Trophoblast cell (in vitro differentiated cells and primary cell): Measurements from ENCODE around the gene FNDC11.

Experiments
- DNase-seq, 2 donors: peaks; one replicate each; pipeline ENCODE4 v3.0.0-alpha.2; 2016
- H2AFZ ChIP-seq: 2 replicates; pipeline ENCODE4 v1.6.1; 2013; ENCODE audit warnings: low read length, moderate library complexity, mild to moderate bottlenecking; ENCODE audit not compliant: insufficient read depth, poor library complexity
- H2AK5ac ChIP-seq: 2 replicates; pipeline ENCODE4 v1.6.1; 2013; ENCODE audit warnings: mild to moderate bottlenecking, low read length
- H2BK120ac ChIP-seq: 2 replicates; pipeline ENCODE4 v1.6.1; 2013; ENCODE audit warnings: low read length, mild to moderate bottlenecking, moderate library complexity; ENCODE audit not compliant: insufficient read depth, poor library complexity
- H2BK12ac ChIP-seq: 2 replicates; pipeline ENCODE4 v1.6.1; 2013; ENCODE audit warnings: mild to moderate bottlenecking, low read length, moderate library complexity
- H2BK5ac ChIP-seq: 2 replicates; pipeline ENCODE4 v1.6.1; 2013; ENCODE audit warnings: low read length, low read depth, moderate library complexity, mild to moderate bottlenecking; ENCODE audit not compliant: poor library complexity
- H3K14ac ChIP-seq: 2 replicates; pipeline ENCODE4 v1.6.1; 2013; ENCODE audit warnings: mild to moderate bottlenecking, low read length
- H3K18ac ChIP-seq: 2 replicates; pipeline ENCODE4 v1.6.1; 2013; ENCODE audit warnings: mild to moderate bottlenecking, low read length
- H3K23ac ChIP-seq: 2 replicates; pipeline ENCODE4 v1.6.1; 2013; ENCODE audit warnings: low read length
- H3K27ac ChIP-seq: 2 replicates; pipeline ENCODE4 v1.5.1; 2013; ENCODE audit warnings: low read depth, mild to moderate bottlenecking, inconsistent platforms, low read length, moderate library complexity
- H3K27me3 ChIP-seq: 2 replicates; pipeline ENCODE4 v1.6.1; 2013; ENCODE audit warnings: inconsistent platforms, mild to moderate bottlenecking, low read length, moderate library complexity; ENCODE audit not compliant: insufficient read depth
- H3K36me3 ChIP-seq, 2 experiments: 1 replicate in 1 of 2; 2 replicates in 1 of 2; pipeline ENCODE4 v1.6.1; 2013; ENCODE audit warnings: low read length in 2 of 2, mild to moderate bottlenecking in 2 of 2, moderate library complexity in 1 of 2; ENCODE audit not compliant: insufficient read depth in 2 of 2, control insufficient read depth in 1 of 2
- H3K4ac ChIP-seq: 2 replicates; pipeline ENCODE4 v1.6.1; 2013; ENCODE audit warnings: low read depth, mild to moderate bottlenecking, low read length, moderate library complexity
- H3K4me1 ChIP-seq, 2 experiments: 1 replicate in 1 of 2; 2 replicates in 1 of 2; pipeline ENCODE4 v1.6.1; 2013; ENCODE audit warnings: low read length in 2 of 2, mild to moderate bottlenecking in 2 of 2, moderate library complexity in 1 of 2; ENCODE audit not compliant: insufficient read depth in 2 of 2, control insufficient read depth in 1 of 2
- H3K4me2 ChIP-seq: 2 replicates; pipeline ENCODE4 v1.6.1; 2013; ENCODE audit warnings: inconsistent platforms, mild to moderate bottlenecking, low read length, moderate library complexity
- H3K4me3 ChIP-seq: 2 replicates; pipeline ENCODE4 v1.5.1; 2013; ENCODE audit warnings: mild to moderate bottlenecking, low read depth, low read length, inconsistent platforms
- H3K79me1 ChIP-seq: one replicate; pipeline ENCODE4 v1.6.1; 2013; ENCODE audit warnings: low read length
- H3K79me2 ChIP-seq: 2 replicates; pipeline ENCODE4 v1.6.1; 2013; ENCODE audit warnings: low read length, mild to moderate bottlenecking; ENCODE audit not compliant: control insufficient read depth, insufficient read depth, poor library complexity
- H3K9ac ChIP-seq: 2 replicates; pipeline ENCODE4 v1.6.1; 2013; ENCODE audit warnings: mild to moderate bottlenecking, low read length
- H3K9me3 ChIP-seq: 2 replicates; pipeline ENCODE4 v1.6.1; 2013; ENCODE audit warnings: low read depth, mild to moderate bottlenecking, control low read depth, inconsistent platforms, low read length; ENCODE audit not compliant: insufficient read depth
- H4K12ac ChIP-seq: 2 replicates; pipeline ENCODE4 v1.6.1; 2013; ENCODE audit warnings: low read depth, mild to moderate bottlenecking, low read length, moderate library complexity
- H4K8ac ChIP-seq: 2 replicates; pipeline ENCODE4 v1.6.1; 2013; ENCODE audit warnings: low read depth, mild to moderate bottlenecking, low read length, moderate library complexity
- H4K91ac ChIP-seq: one replicate; pipeline ENCODE4 v1.6.1; 2013; ENCODE audit warnings: low read depth, mild to moderate bottlenecking, low read length, moderate library complexity
- WGBS: extraction: QIAGEN DNeasy Blood & Tissue Kit; methylation state at CpG from one replicate; pipeline ENCODE4 v1.1.7; 2013; ENCODE audit warnings: missing lambda C conversion rate; ENCODE audit not compliant: insufficient read length, insufficient coverage; ENCODE audit errors: extremely low coverage; 5-methylcytosine and 5-hydroxymethylcytosine counted together

FNDC11 gene

DNA sequence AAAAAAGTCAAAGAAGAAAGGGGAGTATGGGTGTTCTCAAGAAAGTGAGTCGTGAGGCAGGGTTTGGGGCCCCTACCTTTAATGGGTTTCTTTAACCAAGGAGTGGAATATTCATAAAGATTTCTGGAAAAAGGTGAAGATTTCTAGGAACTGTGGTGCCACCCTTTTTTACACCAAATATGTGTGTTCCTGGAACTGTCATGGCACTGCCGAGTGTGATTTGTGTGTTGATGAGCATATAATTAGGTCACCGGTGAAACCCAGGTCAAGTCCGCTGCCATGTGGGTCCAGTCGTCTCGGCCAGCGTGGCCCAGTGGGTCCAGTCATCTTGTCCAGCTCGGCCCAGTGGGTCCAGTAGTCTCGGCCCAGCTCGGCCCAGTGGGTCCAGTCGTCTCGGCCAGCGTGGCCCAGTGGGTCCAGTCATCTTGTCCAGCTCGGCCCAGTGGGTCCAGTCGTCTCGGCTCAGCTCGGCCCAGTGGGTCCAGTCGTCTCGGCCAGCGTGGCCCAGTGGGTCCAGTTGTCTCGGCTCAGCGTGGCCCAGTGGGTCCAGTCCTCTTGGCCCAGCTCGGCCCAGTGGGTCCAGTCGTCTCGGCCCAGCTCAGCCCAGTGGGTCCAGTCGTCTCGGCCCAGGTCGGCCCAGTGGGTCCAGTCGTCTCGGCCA is 46.7 kb upstream of the FNDC11 start:
- no peak overlapping the region for H4K12ac ChIP-seq
- no peak overlapping the region for H3K4ac ChIP-seq
- no peak overlapping the region for H4K91ac ChIP-seq
- no peaks in the 10 kb centered on the region for H3K36me3 ChIP-seq
- H3K23ac ChIP-seq = no peak overlapping the region
- H3K27me3 ChIP-seq = no peaks in the 10 kb centered on the region
- H3K79me2 ChIP-seq = no peaks in the 10 kb centered on the region
- no peak overlapping the region for H2BK12ac ChIP-seq
- H3K27ac ChIP-seq = no peak overlapping the region
- no peak overlapping the region for H3K14ac ChIP-seq
- no peaks in the 10 kb centered on the region for H3K79me1 ChIP-seq
- no peak overlapping the region for H3K9ac ChIP-seq
- H3K4me2 ChIP-seq = no peak overlapping the region
- no peak overlapping the region for H2AFZ ChIP-seq
- H3K4me1 ChIP-seq = no peaks in the 10 kb centered on the region
- no peak overlapping the region for H4K8ac ChIP-seq
- H2BK120ac ChIP-seq = no peak overlapping the region
- H2BK5ac ChIP-seq = no peak overlapping the region
- DNase-seq = no peak
- no peak overlapping the region for H2AK5ac ChIP-seq
- no peak overlapping the region for H3K18ac ChIP-seq
- H3K4me3 ChIP-seq = no peak overlapping the region
- no CpG with 5 or more reads among the region's 30 CpGs for WGBS
- H3K9me3 ChIP-seq = peaks cover 12% of the 10 kb centered on the region

DNA sequence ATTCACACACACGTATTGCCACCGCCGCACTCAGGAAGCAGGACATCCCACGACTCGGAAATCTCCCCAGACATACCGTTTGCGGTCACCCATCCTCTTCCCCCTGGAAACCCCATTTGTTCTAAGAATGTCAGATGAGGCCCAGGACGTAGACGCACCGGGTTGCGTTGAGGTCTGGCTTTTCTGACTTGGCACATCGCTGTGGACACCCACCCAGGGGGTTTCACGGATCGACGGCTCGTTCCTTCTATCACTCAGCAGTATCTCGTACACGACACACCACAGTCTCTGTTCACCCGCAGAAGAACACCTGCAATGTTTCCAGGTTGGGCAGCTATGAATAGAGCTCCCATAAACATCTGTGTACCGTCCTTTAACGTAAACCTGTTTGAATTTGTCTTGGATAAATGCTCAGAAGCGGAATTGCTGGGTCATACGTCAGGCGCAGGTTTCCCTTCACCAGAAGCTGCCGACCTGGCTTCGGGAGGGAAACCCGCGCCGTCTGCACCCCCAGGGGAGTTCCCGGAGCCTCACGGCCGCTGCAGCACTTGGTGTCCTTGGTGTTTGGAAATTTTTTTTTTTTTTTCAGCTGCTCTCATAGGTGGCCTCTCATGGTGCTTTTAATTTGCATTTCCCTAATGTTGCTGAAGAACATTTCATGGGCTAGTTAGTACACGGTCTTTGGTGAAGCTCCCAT is 45.7 kb upstream of the FNDC11 start:
- Histone ChIP-seq H3K4me3 (no peak overlapping the region), H3K9ac (no peak overlapping the region), H2BK120ac (no peak overlapping the region), H4K8ac (no peak overlapping the region), H3K4ac (no peak overlapping the region), H3K18ac (no peak overlapping the region), H3K14ac (no peak overlapping the region), H2BK5ac (no peak overlapping the region), H3K79me2 (no peaks in the 10 kb centered on the region), H3K4me2 (no peak overlapping the region), H3K4me1 (no peaks in the 10 kb centered on the region), H2BK12ac (no peak overlapping the region), H2AFZ (no peak overlapping the region), H3K27ac (no peak overlapping the region), H3K36me3 (no peaks in the 10 kb centered on the region), H3K9me3 (peaks cover 12% of the 10 kb centered on the region), H3K27me3 (no peaks in the 10 kb centered on the region), H4K12ac (no peak overlapping the region), H3K79me1 (no peaks in the 10 kb centered on the region), H3K23ac (no peak overlapping the region), H2AK5ac (no peak overlapping the region), H4K91ac (no peak overlapping the region)
- DNase-seq = no peak
- no CpG with 5 or more reads among the region's 33 CpGs for WGBS

DNA sequence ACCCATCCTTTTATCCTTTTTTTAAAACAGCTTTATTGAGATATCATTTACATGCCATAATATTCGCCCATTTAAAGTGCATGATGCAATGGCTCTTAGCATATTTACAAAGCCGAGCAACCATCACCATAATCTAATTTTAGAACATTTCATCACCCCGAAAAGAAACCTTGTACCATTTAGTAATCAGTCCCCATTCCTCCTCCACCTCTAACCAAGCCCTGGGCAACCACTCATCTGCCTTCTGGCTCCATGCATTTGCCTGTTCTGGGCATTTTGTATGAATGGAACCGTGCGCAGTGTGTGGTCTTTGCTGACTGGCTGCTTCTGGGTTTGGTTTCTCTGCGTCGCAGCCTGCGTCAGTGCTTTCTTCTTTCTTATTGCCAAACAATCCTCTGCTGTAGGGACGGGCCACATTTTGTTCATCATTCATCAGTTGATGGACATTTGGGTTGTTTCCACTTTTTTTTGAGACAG is 44.8 kb upstream of the FNDC11 start:
- H3K4ac ChIP-seq = no peak overlapping the region
- H2BK12ac ChIP-seq = no peak overlapping the region

DNA sequence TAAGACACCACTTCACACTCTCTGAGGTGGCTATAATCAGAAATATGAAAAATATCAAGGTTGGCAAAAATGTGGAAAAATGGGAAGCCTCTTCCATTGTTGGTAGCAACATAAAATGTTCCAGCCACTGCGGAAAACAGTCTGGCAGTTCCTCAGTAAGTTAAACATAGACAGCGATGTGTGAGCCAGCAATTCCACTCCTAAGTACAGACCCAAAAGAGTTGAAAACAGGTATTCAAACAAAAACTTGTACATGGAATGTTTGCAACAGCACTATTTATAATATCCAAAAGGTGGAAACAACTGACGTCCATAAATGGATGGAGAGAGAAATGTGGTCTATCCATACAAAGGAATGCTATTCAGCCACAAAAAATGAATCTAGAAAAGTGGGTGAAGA is 40.8 kb upstream of the FNDC11 start:
- no peak overlapping the region for H3K14ac ChIP-seq
- no peaks in the 10 kb centered on the region for H3K79me2 ChIP-seq
- no peaks in the 10 kb centered on the region for H3K9me3 ChIP-seq
- H3K36me3 ChIP-seq = no peaks in the 10 kb centered on the region
- H2BK120ac ChIP-seq = no peak overlapping the region
- H2BK5ac ChIP-seq = no peak overlapping the region
- H3K4me1 ChIP-seq = peaks cover under 1% of the 10 kb centered on the region in 2 experiments
- H3K4me2 ChIP-seq = no peak overlapping the region
- no peak overlapping the region for H4K8ac ChIP-seq
- no peak overlapping the region for H3K4ac ChIP-seq
- no peak overlapping the region for H2AK5ac ChIP-seq
- H3K18ac ChIP-seq = no peak overlapping the region
- no peaks in the 10 kb centered on the region for H3K27me3 ChIP-seq
- no peak overlapping the region for H4K12ac ChIP-seq
- no peak overlapping the region for H2AFZ ChIP-seq
- H4K91ac ChIP-seq = no peak overlapping the region
- no peak overlapping the region for H3K4me3 ChIP-seq
- DNase-seq = no peak
- H3K9ac ChIP-seq = no peak overlapping the region
- H3K23ac ChIP-seq = no peak overlapping the region
- H2BK12ac ChIP-seq = no peak overlapping the region
- no peaks in the 10 kb centered on the region for H3K79me1 ChIP-seq
- no CpG with 5 or more reads among the region's 3 CpGs for WGBS
- H3K27ac ChIP-seq = no peak overlapping the region

More for the DNA sequence above, 44.8 kb upstream of the FNDC11 start:
- Histone ChIP-seq H3K27me3 (no peaks in the 10 kb centered on the region), H3K14ac (no peak overlapping the region), H3K18ac (no peak overlapping the region), H3K9me3 (peaks cover 10% of the 10 kb centered on the region), H2BK5ac (no peak overlapping the region), H3K4me1 (no peaks in the 10 kb centered on the region), H4K12ac (no peak overlapping the region), H2BK120ac (no peak overlapping the region), H3K36me3 (no peaks in the 10 kb centered on the region), H3K79me1 (no peaks in the 10 kb centered on the region), H4K8ac (no peak overlapping the region), H2AK5ac (no peak overlapping the region), H2AFZ (no peak overlapping the region), H4K91ac (no peak overlapping the region), H3K23ac (no peak overlapping the region), H3K79me2 (no peaks in the 10 kb centered on the region), H3K4me3 (no peak overlapping the region), H3K9ac (no peak overlapping the region), H3K4me2 (no peak overlapping the region), H3K27ac (no peak overlapping the region)
- no CpG with 5 or more reads among the region's 9 CpGs for whole genome bisulfite sequencing
- DNase-seq = no peak
